Measurements from ENCODE around the gene TMEM164. TPM values are rescaled to one million over a fixed set of nuclear protein-coding genes. Genes with fewer than 3 reads are reported as not detected.

The TMEM164 gene
- polyA plus RNA-seq, 3 donors: 37.9 to 42.5 (median 40.5) TPM

DNA sequence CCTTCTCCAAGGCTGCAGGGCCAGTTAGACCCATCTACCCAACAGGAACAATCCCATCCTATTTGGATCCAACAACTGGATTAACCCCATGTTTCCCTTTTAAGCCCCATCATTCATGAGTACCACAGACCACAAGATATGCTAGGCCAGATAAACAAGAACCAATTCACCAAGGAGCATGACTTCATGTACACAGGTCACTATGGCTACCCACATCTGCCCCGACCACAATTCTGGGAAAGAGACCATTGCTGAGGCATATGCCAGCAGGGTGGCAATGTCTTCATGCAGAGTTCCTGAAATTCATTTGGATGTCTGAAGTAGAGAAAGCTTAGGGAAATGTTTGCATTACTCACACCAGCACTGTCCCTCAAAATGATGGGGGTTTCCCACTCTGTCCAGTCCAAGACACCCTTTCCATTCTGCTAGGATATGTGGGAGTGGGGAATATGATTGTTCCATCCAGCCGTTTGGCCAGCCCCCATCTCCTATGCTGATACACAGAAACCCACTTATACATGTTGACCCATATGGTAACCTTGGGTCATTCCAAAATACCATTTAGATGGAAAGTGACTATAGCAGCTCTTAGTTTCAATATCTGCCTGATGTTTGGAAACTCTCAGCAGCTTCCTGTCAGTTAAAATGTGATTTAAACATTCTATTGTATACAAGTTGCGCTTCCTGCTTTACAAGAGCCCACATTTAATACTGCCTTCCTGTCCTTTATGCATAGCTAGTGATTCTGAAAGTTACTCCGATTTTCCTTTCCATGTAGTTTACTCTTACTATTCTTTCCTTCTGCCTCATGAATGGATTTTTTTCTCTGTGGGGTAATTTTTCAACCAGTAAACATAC is 186.0 kb downstream of the TMEM164 start:
- no peak for DNase-seq (ENCODE audit: low read depth in 3 of 3, low spot score in 2 of 3)

- no peak for DNase-seq (ENCODE audit: low read depth in 3 of 3, low spot score in 2 of 3)
Measured at GRCh38 chrX:110192516-110192915, 189.6 kb downstream of the TMEM164 start.

- no peak for DNase-seq (ENCODE audit: low read depth in 3 of 3, low spot score in 2 of 3)
Measured at GRCh38 chrX:110194977-110195376, 192.1 kb downstream of the TMEM164 start.

DNA sequence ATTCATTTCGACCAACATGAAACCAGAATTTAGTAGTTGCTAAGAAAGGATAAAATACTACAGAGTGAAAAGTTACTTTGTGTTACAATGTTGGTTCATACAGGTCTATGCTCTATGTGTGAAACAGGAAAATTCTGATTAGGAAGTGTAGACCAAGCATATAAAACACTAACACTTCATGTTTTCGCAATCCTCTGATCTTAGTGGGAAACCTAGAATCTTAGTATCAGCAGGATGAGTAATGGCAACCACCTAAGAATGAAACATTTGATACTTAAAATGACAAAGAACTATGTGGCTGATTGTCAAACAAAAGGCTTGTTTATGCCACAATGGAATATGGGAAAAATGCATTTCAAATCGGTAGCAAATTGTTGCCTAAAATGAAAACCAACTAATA is 198.9 kb downstream of the TMEM164 start:
- DNase-seq (ENCODE audit: low read depth in 3 of 3, low spot score in 2 of 3): no peak

DNA sequence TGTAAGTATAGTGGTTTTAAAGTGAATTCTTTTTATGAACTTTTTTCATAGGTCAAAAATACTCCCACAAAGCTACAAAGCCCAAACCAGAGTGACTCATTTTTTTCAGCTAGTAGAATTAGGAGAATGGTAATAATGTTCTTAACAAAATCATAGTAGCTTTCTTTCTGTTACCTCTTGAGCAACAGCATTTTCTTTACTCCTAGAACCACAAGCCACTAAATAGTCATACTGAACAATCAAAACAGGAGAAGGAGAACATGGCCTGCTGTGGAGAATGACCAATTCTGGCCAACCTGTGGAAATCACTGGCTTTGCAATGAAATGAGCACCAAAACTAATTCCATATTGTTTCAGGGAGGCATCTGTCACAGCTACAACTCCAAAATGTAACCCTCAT is 202.1 kb downstream of the TMEM164 start:
- DNase-seq (ENCODE audit: low read depth in 3 of 3, low spot score in 2 of 3): no peak

DNA sequence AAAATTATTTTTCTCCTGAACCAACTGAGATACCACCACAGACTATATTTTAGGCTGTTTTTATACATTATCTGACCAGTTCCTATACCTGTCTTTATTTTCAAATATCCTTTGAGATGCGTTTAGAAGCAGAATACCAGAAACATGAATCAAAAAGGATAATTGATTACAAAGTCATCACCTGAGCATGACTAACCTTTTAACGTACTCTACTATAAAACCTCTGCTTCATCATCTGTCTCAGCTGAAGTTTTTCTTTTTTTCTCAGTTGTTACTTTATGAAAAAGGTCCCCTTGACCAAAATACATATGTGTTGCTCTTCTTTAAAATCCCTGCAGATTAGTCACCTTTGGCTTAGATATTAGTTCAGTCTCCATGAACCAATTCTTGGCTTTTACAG is 205.2 kb downstream of the TMEM164 start:
- no peak for DNase-seq (ENCODE audit: low read depth in 3 of 3, low spot score in 2 of 3)

DNA sequence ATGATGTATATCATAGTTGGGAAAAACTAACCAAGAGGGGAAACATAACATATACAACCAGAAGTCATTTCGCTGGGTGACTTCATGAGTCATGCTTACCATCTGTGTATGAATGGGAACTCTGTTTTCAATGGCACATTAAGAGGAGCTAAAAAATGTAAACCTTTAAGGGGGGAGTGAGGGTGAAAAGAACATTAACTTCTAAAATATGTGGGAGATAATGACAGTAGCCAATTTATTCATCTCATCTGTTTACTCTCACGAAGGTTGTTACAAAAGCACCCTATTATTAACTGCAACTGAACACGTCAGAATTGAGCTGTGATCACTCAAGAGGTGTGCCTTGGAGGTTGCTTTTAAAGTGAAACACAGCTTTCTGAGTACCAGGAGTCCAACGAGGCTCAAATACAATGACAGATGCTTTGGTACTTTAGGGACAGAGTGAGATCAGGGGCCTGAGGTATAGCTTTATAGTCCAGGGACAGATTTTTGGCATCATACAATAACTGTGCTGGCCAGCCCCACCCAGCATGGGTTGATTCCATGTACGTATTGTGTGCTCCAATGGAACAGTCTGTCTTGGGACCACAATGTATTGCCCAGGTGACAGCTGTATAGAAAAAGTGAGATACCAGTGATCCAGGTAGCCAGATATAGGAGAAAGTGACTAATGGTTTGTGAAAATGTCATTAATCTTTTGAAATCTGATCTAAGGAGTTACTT is 207.7 kb downstream of the TMEM164 start:
- no peak for DNase-seq (ENCODE audit: low read depth in 3 of 3, low spot score in 2 of 3)

DNA sequence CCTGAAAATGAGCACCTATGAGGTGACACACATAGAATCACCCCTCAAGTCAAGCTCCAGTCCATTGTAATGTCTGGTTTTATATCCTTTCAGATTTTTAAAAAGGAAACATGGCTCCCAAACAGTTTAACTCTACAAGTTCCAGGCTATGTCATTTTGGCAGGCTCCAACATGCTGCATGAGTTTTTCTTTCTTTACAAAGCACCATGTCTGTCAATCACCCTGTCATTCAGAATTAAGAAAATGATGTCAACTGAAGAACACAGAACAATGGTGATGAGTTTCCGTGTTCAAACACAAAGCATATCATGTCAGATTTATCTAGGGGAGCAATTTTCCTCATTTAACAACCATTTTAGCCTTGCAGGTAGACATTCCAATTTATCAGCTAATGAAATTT is 208.4 kb downstream of the TMEM164 start:
- no peak for DNase-seq (ENCODE audit: low read depth in 3 of 3, low spot score in 2 of 3)

DNA sequence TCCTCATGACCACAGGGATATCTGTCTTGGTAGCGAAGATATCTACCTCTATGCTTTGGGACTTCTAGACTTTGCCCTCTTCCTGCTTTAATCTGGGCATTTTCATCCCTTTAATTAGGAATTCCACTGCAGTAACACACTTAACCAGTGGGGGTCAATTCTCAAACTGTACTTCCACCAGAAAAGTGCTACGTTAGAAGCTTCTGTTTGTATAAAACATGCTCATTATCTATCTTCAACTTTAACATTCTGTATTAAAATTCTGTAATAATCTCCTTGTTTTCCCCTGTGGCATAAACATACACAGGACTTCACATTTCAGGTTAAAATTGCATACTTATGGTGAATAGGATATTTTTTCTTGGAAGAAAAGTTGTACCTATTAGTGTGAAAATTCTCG is 209.4 kb downstream of the TMEM164 start:
- no peak for DNase-seq (ENCODE audit: low read depth in 3 of 3, low spot score in 2 of 3)

DNA sequence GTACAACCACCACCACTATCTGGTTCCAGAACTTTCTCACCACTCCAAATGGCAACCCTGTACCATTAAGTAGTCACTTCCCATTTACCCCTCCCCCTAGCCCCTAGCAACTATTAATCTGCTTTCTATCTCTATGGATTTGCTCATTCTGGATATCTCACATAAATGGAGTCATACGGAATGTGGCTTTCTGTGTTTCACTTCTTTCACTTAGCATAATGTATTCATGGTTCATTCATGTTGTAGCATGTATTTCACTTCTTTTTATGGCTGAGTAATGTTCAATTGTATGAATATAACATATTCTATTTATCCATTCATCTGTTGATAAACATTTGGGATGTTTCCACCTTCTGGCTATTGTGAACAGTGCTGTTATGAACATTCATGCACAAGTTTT is 210.3 kb downstream of the TMEM164 start:
- DNase-seq (ENCODE audit: low read depth in 3 of 3, low spot score in 2 of 3): no peak

GRCh38 chrX:110214684-110215083 is 211.8 kb downstream of the TMEM164 start:
- DNase-seq (ENCODE audit: low read depth in 3 of 3, low spot score in 2 of 3): no peak

GRCh38 chrX:110215411-110215810 is 212.5 kb downstream of the TMEM164 start:
- no peak for DNase-seq (ENCODE audit: low read depth in 3 of 3, low spot score in 2 of 3)

GRCh38 chrX:110216027-110216426 is 213.1 kb downstream of the TMEM164 start:
- DNase-seq (ENCODE audit: low read depth in 3 of 3, low spot score in 2 of 3): no peak

- DNase-seq (ENCODE audit: low read depth in 3 of 3, low spot score in 2 of 3): no peak
Measured at GRCh38 chrX:110218591-110218990, 215.7 kb downstream of the TMEM164 start.

DNA sequence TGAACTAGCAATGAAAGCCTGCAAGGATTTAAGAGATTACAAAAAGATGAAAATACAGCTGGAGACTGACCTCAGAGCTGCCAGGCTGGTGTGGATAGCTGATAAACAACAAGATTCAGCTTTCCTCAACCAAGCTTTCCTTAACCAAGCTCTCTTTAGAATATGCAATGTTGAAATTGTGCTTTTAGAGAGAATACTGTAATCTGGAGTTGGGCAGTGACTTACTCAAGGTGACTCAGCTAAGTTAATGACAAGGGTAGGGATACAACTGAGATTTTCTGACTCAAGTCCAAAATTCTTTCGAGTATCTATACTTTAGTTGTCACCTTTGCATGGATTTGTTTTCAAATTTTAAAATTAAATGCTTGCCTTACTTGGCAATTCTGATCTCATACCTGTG is 217.0 kb downstream of the TMEM164 start:
- DNase-seq (ENCODE audit: low read depth in 3 of 3, low spot score in 2 of 3): no peak

DNA sequence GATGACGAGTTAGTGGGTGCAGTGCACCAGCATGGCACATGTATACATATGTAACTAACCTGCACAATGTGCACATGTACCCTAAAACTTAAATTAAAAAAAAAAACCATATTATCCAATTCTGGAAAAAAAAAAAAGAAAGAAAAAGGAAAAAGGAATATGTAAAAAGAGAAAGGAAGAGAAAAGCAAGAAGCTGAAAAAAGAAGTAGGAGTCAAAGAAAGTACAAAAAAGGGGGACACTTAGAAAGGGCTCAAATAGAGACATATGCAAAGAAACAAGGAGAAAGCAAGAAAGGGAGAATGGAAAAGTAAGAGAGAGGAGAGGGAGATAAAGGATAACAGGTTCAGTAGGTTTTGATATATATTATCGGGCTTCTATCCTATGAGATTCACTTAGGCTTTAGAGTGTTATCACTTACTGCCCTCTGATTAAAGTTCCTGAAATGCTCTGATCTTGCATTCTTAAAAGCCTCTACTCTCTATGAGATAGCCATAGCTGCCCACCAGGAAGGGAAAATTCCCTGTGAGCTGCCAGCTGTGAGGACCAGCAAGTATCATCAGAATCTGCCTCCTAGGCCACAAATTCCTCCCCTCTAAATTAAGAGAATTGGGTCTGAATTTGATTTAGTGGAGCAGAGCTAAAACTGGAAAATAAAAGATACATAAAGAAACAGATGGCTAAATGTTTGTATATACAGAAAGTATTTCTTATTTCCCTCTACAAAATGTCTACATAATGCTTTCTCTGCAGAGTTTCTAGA is 219.8 kb downstream of the TMEM164 start:
- DNase-seq (ENCODE audit: low read depth in 3 of 3, low spot score in 2 of 3): no peak

DNA sequence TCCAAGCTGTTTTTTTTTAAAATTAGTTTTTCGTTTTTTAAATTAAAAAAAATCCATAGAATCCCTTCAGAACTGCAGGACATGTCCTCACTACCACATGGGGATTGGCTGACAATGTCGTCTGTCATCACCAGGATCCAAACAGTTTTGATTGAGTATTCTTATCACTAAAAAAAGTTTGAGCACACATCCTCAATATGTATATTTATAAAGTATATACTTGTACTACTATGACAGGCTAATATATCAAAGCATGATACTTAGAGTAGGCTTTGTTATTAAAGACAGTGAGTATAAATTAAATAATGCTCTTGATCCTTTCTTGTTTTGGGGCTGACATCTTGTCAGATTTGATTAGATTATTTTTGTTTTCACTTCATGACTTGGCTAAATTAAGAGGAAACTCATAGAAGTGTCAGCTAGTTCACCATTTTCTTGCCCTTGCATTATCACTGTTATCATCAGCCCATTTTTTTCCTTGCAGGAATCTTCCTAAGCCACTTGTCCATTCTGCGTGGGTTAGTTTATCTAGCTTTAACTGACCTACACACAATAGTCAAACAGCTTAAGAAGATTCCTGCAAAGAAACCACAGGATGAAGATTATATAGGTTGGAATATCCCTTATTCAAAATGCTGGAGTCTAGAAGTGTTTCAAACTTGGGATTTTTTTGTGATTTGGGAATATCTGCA is 222.2 kb downstream of the TMEM164 start:
- no peak for DNase-seq (ENCODE audit: low read depth in 3 of 3, low spot score in 2 of 3)

DNA sequence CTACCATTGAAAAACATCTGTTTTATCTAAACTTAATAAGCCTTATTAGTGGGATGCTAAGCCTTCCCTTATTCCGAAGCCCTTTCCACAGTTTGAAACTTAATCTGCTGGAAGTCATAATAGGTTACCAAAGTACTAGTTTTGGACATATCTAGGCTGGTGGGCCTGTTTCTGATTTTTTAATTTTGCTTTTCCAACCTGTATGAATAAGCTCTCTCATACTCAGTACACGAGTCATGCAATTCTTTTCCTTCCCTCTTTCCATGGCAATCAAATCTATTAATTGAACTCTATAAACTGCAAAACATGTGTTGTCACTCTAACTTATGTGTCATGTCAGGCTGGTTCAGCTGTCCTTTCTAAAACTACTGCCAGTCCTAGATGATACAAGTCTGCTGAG is 224.0 kb downstream of the TMEM164 start:
- DNase-seq (ENCODE audit: low read depth in 3 of 3, low spot score in 2 of 3): no peak

Measured in right renal cortex interstitium (tissue), 3 donors.